HepG2 (cell line): ENCODE measurements around the gene DNALI1. TPM values are rescaled to one million over a fixed set of nuclear protein-coding genes. Genes with fewer than 3 reads are reported as not detected.

Source experiments
- AGO1 ChIP-seq: fragments of 200-400 bp; formaldehyde crosslinking; IDR thresholded peaks from 2 replicates; pipeline ENCODE4 v1.6.1; 2017; ENCODE audit warnings: mild to moderate bottlenecking, low read depth, low read length, moderate library complexity; ENCODE audit not compliant: poor library complexity, severe bottlenecking
- BRCA1 ChIP-seq: sonication (generic); formaldehyde crosslinking; IDR thresholded peaks from 2 replicates; pipeline ENCODE4 v1.4.0; 2020; ENCODE audit warnings: missing genetic modification reagents
- CCDC6 ChIP-seq: sonication (generic); formaldehyde crosslinking; IDR thresholded peaks from 2 replicates; pipeline ENCODE4 v1.8.1; 2022; ENCODE audit warnings: mild to moderate bottlenecking, missing genetic modification reagents, moderate library complexity
- EZH2 ChIP-seq: conservative IDR thresholded peaks from 2 replicates; pipeline ENCODE4 v1.6.1; 2012; ENCODE audit warnings: mild to moderate bottlenecking, low read depth, low read length, moderate library complexity
- FOSL1 ChIP-seq: sonication (generic); formaldehyde crosslinking; IDR thresholded peaks from 2 replicates; pipeline ENCODE4 v1.9.0; 2021; ENCODE audit warnings: missing genetic modification reagents, borderline replicate concordance
- FOXP1 ChIP-seq, 2 experiments: fragments of 450-650 bp in 1 of 2; IDR thresholded peaks; 2 replicates each; pipeline ENCODE4 v1.6.1; 2017 to 2018; ENCODE audit warnings: antibody characterized with exemption in 1 of 2
- GTF2F1 ChIP-seq: fragments of 150-350 bp; IDR thresholded peaks from 2 replicates; pipeline ENCODE4 v1.6.1; 2014; ENCODE audit warnings: low read length
- IRX3 ChIP-seq: sonication (generic); formaldehyde crosslinking; IDR thresholded peaks from 2 replicates; pipeline ENCODE4 v1.8.1; 2023; ENCODE audit warnings: mild to moderate bottlenecking, low read depth, missing genetic modification reagents, borderline replicate concordance
- JUND ChIP-seq: sonication (generic); formaldehyde crosslinking; IDR thresholded peaks from 2 replicates; pipeline ENCODE4 v1.8.0; 2022; ENCODE audit warnings: mild to moderate bottlenecking, missing genetic modification reagents
- MIER2 ChIP-seq: IDR thresholded peaks from 2 replicates; pipeline ENCODE4 v1.6.1; 2016; ENCODE audit warnings: missing biosample characterization, missing genetic modification reagents
- MIXL1 ChIP-seq: IDR thresholded peaks from 2 replicates; pipeline ENCODE4 v1.6.1; 2016
- MXI1 ChIP-seq: IDR thresholded peaks from 3 replicates; pipeline ENCODE4 v1.6.1; 2012; ENCODE audit warnings: low read depth, low read length, inconsistent platforms, borderline replicate concordance
- NFKB2 ChIP-seq: sonication (generic); formaldehyde crosslinking; IDR thresholded peaks from 2 replicates; pipeline ENCODE4 v1.4.0; 2020; ENCODE audit warnings: missing genetic modification reagents, borderline replicate concordance
- NR2C2 ChIP-seq: sonication (generic); formaldehyde crosslinking; IDR thresholded peaks from 2 replicates; pipeline ENCODE4 v1.4.0; 2020; ENCODE audit warnings: missing genetic modification reagents, mild to moderate bottlenecking, moderate library complexity, borderline replicate concordance
- NR2F1 ChIP-seq, 2 experiments: fragments of 450-650 bp in 1 of 2; formaldehyde crosslinking in 1 of 2; IDR thresholded peaks; 2 replicates each; pipeline versions ENCODE4 v1.5.0 to v1.6.1; 2016 to 2020; ENCODE audit warnings: mild to moderate bottlenecking in 1 of 2, missing compliant biosample characterization in 1 of 2, missing genetic modification reagents in 1 of 2, moderate library complexity in 1 of 2
- POLR2G ChIP-seq: fragments of 200-400 bp; formaldehyde crosslinking; IDR thresholded peaks from 2 replicates; pipeline ENCODE4 v1.6.1; 2018; ENCODE audit warnings: mild to moderate bottlenecking, low read depth, low read length, moderate library complexity
- SETDB1 ChIP-seq: sonication (generic); formaldehyde crosslinking; IDR thresholded peaks from 2 replicates; pipeline ENCODE4 v1.5.1; 2020; ENCODE audit warnings: missing genetic modification reagents, mild to moderate bottlenecking, borderline replicate concordance
- SIN3A ChIP-seq: IDR thresholded peaks from 2 replicates; pipeline ENCODE4 v1.6.1; 2011; ENCODE audit warnings: low read depth, mild to moderate bottlenecking, control low read depth, low read length, borderline replicate concordance
- SRF ChIP-seq: IDR thresholded peaks from 2 replicates; pipeline ENCODE4 v1.6.1; 2011; ENCODE audit warnings: mild to moderate bottlenecking, low read depth, low read length, moderate library complexity
- TARDBP ChIP-seq: sonication (generic); formaldehyde crosslinking; IDR thresholded peaks from 2 replicates; pipeline ENCODE4 v1.8.0; 2022; ENCODE audit warnings: mild to moderate bottlenecking, missing genetic modification reagents
- TRIM24 ChIP-seq: sonication (generic); formaldehyde crosslinking; IDR thresholded peaks from 2 replicates; pipeline ENCODE4 v1.8.0; 2022; ENCODE audit warnings: mild to moderate bottlenecking, missing genetic modification reagents
- ZNF101 ChIP-seq: sonication (generic); formaldehyde crosslinking; IDR thresholded peaks from 2 replicates; pipeline ENCODE4 v1.4.0; 2020; ENCODE audit warnings: mild to moderate bottlenecking, low read depth, missing genetic modification reagents, borderline replicate concordance
- ZNF12 ChIP-seq: sonication (generic); formaldehyde crosslinking; IDR thresholded peaks from 2 replicates; pipeline ENCODE4 v1.5.0; 2020; ENCODE audit warnings: missing genetic modification reagents
- ZNF205 ChIP-seq: IDR thresholded peaks from 2 replicates; pipeline ENCODE4 v1.6.1; 2018; ENCODE audit warnings: missing biosample characterization, missing genetic modification reagents
- ZNF263 ChIP-seq: sonication (generic); formaldehyde crosslinking; IDR thresholded peaks from 2 replicates; pipeline ENCODE4 v1.4.0; 2020; ENCODE audit warnings: missing genetic modification reagents
- ZNF3 ChIP-seq: IDR thresholded peaks from 2 replicates; pipeline ENCODE4 v1.7.0; 2017; ENCODE audit warnings: inconsistent platforms
- ZNF501 ChIP-seq: sonication (generic); formaldehyde crosslinking; IDR thresholded peaks from 2 replicates; pipeline ENCODE4 v1.5.1; 2020; ENCODE audit warnings: mild to moderate bottlenecking, moderate library complexity, missing genetic modification reagents
- ZNF724P ChIP-seq: sonication (generic); formaldehyde crosslinking; IDR thresholded peaks from 2 replicates; pipeline ENCODE4 v1.8.0; 2022; ENCODE audit warnings: missing genetic modification reagents, borderline replicate concordance
- polyA plus RNA-seq, 8 experiments: library from polyadenylated mRNA; depleted of rRNA in 3 of 8; stranded (reverse) in 7 of 8; unstranded in 1 of 8; fragments of >200 nt; fragmentation: Illumina TruSeq in 4 of 8; extraction: Trizol in 4 of 8; gene quantifications; 2 replicates each; pipeline versions ENCODE4 v1.2.1 to v1.2.3, GENCODE V29; 2011 to 2016; ENCODE audit warnings: low read depth in 4 of 8, missing spikeins in 1 of 8, mixed read lengths in 1 of 8; ENCODE audit not compliant: insufficient read depth in 1 of 8
- total RNA-seq, 5 experiments: library from RNA; depleted of rRNA; stranded (reverse); fragments of >200 nt; fragmentation: Illumina TruSeq; extraction: Trizol; gene quantifications; 2 replicates each; pipeline ENCODE4 v1.2.3, GENCODE V29; 2016; ENCODE audit warnings: low read depth in 1 of 5
- TF ChIP-seq, protein P1 (sequence below), 2 experiments: IDR thresholded peaks; 2 replicates each; pipeline ENCODE4 v1.6.1; 2011 to 2012; ENCODE audit warnings: low read length in 2 of 2, borderline replicate concordance in 1 of 2, low read depth in 1 of 2, mild to moderate bottlenecking in 1 of 2, moderate library complexity in 1 of 2

The DNALI1 gene
- total and polyA plus RNA-seq, 2 of the 13 experiments (the other 11 are each of a cell fraction or from before 2014, with no cell fraction given): 0.42 to 0.70 TPM

DNA sequence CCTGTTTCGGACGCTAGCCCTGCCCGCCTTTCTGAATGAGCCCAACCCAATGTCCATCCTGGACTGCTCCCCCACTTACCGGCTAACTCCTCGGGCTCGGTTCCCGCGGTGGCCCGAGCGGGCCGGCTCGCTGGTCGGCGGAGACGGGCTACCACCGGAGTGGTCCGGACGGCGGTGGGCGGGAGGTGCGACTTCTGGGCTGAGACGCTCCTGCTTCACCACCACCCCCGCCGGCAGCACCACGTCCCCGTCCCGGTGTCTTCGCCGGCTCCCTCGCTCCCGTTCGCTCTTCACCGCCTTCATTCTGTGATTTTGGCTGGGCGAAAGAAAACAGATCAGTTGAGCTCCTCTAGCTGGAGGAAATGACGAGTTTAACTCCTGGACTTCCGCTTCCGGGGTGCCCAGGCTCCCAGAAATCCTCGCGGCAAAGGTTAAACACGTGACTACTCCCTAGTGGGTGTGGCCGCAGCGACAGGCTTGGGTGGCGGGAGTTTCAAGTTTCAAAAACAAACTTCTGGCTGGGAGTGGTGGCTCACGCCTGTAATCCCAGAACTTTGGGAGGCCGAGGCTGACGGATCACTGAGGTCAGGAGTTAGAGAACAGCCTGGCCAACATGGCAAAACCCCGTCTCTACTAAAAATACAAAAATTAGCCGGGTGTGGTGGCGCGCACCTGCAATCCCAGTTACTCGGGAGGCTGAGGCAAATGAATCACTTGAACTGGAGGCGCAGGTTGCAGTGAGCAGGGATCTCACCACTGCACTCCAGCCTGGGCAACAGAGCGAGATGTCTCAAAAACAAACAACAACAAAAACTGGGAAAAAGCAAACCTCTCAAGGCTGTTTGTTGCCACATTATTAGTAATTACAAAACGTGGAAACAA, 2.6 kb upstream of the DNALI1 start, which contains the start of gene SNIP1 (continued):
- TF ChIP-seq SRF: no peak
- no peak for TF ChIP-seq ZNF12 (CRISPR knock-in tag)
- TF ChIP-seq NR2C2 (CRISPR knock-in tag): peak; percentile 99
- TF ChIP-seq FOSL1 (CRISPR knock-in tag): no peak
- no peak for TF ChIP-seq EZH2
- TF ChIP-seq ZNF205 (CRISPR knock-in tag): peak; percentile 14; the same call in 1 of the 2 replicates
- TF ChIP-seq NFKB2 (CRISPR knock-in tag): peak; percentile 47; the same call in 1 of the 2 replicates
- TF ChIP-seq SIN3A: peak; percentile 64; the same call in 1 of the 2 replicates
- peak; percentile 83 for TF ChIP-seq ZNF501 (CRISPR knock-in tag)
- no peak for TF ChIP-seq NR2F1 (CRISPR knock-in tag; IDR thresholded peaks at IDR 0.05)
- TF ChIP-seq ZNF724P (CRISPR knock-in tag): no peak
- TF ChIP-seq SETDB1 (CRISPR knock-in tag): no peak
- no peak for TF ChIP-seq ZNF3 (CRISPR knock-in tag)
- no peak for TF ChIP-seq MIER2
- TF ChIP-seq IRX3 (CRISPR knock-in tag): 0 out of 2 replicates have a peak, but pooled peaks have one; percentile 41
- no peak for TF ChIP-seq TRIM24 (CRISPR knock-in tag)
- no peak for TF ChIP-seq ZNF263 (CRISPR knock-in tag)
- no peak for TF ChIP-seq ZNF101 (CRISPR knock-in tag)
- TF ChIP-seq JUND (CRISPR knock-in tag): peak; percentile 51; the same call in 1 of the 2 replicates
- TF ChIP-seq AGO1: peak; percentile 43
- TF ChIP-seq FOXP1 (IDR thresholded peaks at IDR 0.05): no peak
- 0 out of 2 replicates have a peak, but pooled peaks have one; percentile 26 for TF ChIP-seq FOXP1 (CRISPR knock-in tag; IDR thresholded peaks at IDR 0.05)
- TF ChIP-seq MIXL1 (CRISPR knock-in tag): no peak
- TF ChIP-seq, protein P1, sequence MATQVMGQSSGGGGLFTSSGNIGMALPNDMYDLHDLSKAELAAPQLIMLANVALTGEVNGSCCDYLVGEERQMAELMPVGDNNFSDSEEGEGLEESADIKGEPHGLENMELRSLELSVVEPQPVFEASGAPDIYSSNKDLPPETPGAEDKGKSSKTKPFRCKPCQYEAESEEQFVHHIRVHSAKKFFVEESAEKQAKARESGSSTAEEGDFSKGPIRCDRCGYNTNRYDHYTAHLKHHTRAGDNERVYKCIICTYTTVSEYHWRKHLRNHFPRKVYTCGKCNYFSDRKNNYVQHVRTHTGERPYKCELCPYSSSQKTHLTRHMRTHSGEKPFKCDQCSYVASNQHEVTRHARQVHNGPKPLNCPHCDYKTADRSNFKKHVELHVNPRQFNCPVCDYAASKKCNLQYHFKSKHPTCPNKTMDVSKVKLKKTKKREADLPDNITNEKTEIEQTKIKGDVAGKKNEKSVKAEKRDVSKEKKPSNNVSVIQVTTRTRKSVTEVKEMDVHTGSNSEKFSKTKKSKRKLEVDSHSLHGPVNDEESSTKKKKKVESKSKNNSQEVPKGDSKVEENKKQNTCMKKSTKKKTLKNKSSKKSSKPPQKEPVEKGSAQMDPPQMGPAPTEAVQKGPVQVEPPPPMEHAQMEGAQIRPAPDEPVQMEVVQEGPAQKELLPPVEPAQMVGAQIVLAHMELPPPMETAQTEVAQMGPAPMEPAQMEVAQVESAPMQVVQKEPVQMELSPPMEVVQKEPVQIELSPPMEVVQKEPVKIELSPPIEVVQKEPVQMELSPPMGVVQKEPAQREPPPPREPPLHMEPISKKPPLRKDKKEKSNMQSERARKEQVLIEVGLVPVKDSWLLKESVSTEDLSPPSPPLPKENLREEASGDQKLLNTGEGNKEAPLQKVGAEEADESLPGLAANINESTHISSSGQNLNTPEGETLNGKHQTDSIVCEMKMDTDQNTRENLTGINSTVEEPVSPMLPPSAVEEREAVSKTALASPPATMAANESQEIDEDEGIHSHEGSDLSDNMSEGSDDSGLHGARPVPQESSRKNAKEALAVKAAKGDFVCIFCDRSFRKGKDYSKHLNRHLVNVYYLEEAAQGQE (IDR thresholded peaks at IDR 0.05; ENCODE audit: borderline replicate concordance in 1 of 2, low read depth in 1 of 2, low read length in 2 of 2): no peak
- TF ChIP-seq TARDBP (CRISPR knock-in tag): peak; percentile 63
- peak; percentile 89 for TF ChIP-seq POLR2G
- no peak for TF ChIP-seq BRCA1 (CRISPR knock-in tag)
- no peak; the same call in 1 of the 2 replicates for TF ChIP-seq GTF2F1
- peak; percentile 65; the same call in 1 of the 2 replicates for TF ChIP-seq CCDC6 (CRISPR knock-in tag)
- peak; percentile 73; the same call in 1 of the 3 replicates for TF ChIP-seq MXI1
